HG03025 (cell line): ENCODE results near the gene ARHGAP27.

Source experiments
- ATAC-seq: cut with Tn5 transposase; IDR thresholded peaks from one replicate; pipeline ENCODE4 v1.9.1; 2021; ENCODE audit warnings: mild to moderate bottlenecking, moderate library complexity; ENCODE audit not compliant: unreplicated experiment, low FRiP score

The ARHGAP27 gene

GRCh38 chr17:45410144-45411091 is 22.3 kb downstream of the ARHGAP27 start:
- ATAC-seq: no peak

GRCh38 chr17:45409659-45410076 is 23.0 kb downstream of the ARHGAP27 start:
- no peak for ATAC-seq

- no peak for ATAC-seq
These were observed 23.9 kb downstream of the ARHGAP27 start for GRCh38 chr17:45408611-45409421.

- no peak for ATAC-seq
These were observed 26.6 kb downstream of the ARHGAP27 start for GRCh38 chr17:45406107-45406506.

GRCh38 chr17:45405250-45406086 is 27.2 kb downstream of the ARHGAP27 start:
- ATAC-seq: no peak

GRCh38 chr17:45404870-45405249 is 27.8 kb downstream of the ARHGAP27 start:
- no peak for ATAC-seq

GRCh38 chr17:45403906-45404490 is 28.7 kb downstream of the ARHGAP27 start:
- no peak for ATAC-seq

- no peak for ATAC-seq
These were observed 29.8 kb downstream of the ARHGAP27 start for GRCh38 chr17:45402916-45403315.

GRCh38 chr17:45398800-45399199 is 33.9 kb downstream of the ARHGAP27 start:
- no peak for ATAC-seq

GRCh38 chr17:45397796-45398195 is 34.9 kb downstream of the ARHGAP27 start:
- ATAC-seq: no peak

- ATAC-seq: no peak
These were observed 36.0 kb downstream of the ARHGAP27 start for GRCh38 chr17:45396496-45397205.

GRCh38 chr17:45395569-45396415 is 36.9 kb downstream of the ARHGAP27 start:
- no peak for ATAC-seq

GRCh38 chr17:45394913-45395568 is 37.6 kb downstream of the ARHGAP27 start:
- no peak for ATAC-seq

- no peak for ATAC-seq
These were observed 38.1 kb downstream of the ARHGAP27 start for GRCh38 chr17:45394564-45394912.

- no peak for ATAC-seq
These were observed 38.6 kb downstream of the ARHGAP27 start for GRCh38 chr17:45394091-45394490.

- no peak for ATAC-seq
These were observed 39.3 kb downstream of the ARHGAP27 start for GRCh38 chr17:45393411-45393810.

GRCh38 chr17:45391918-45392317 is 40.8 kb downstream of the ARHGAP27 start:
- ATAC-seq: no peak

GRCh38 chr17:45391291-45391690 is 41.4 kb downstream of the ARHGAP27 start:
- no peak for ATAC-seq
